Measurements from ENCODE around the gene VSTM4. TPM values are rescaled to one million over a fixed set of nuclear protein-coding genes. Genes with fewer than 3 reads are reported as not detected.

The VSTM4 gene
- polyA plus RNA-seq, 1 of the 3 experiments (the other 2 are of a cell fraction): 0.39 TPM

- no peak overlapping the region for H3K27ac ChIP-seq (ENCODE audit: low read depth in 2 of 2, low read length in 1 of 2)
- H3K4me2 ChIP-seq: no peak overlapping the region
- ChIA-PET POLR2A (no interaction called here), CTCF (interaction anchor here (0.5 to 1.1 kb wide), 2 partner anchors 33 to 36 kb away, joined by 3 read pairs; no protein-coding TSS in a partner anchor)
- DNase-seq: no peak
- TF ChIP-seq RCOR1 (IDR thresholded peaks at IDR 0.05; ENCODE audit: low read length) (no peak), TCF12 (IDR thresholded peaks at IDR 0.05) (no peak)
- TF ChIP-seq, protein P1, sequence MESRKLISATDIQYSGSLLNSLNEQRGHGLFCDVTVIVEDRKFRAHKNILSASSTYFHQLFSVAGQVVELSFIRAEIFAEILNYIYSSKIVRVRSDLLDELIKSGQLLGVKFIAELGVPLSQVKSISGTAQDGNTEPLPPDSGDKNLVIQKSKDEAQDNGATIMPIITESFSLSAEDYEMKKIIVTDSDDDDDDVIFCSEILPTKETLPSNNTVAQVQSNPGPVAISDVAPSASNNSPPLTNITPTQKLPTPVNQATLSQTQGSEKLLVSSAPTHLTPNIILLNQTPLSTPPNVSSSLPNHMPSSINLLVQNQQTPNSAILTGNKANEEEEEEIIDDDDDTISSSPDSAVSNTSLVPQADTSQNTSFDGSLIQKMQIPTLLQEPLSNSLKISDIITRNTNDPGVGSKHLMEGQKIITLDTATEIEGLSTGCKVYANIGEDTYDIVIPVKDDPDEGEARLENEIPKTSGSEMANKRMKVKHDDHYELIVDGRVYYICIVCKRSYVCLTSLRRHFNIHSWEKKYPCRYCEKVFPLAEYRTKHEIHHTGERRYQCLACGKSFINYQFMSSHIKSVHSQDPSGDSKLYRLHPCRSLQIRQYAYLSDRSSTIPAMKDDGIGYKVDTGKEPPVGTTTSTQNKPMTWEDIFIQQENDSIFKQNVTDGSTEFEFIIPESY (IDR thresholded peaks at IDR 0.05; ENCODE audit: borderline replicate concordance, low read depth): no peak
- H3K4me1 ChIP-seq (ENCODE audit: control insufficient read depth in 1 of 2, insufficient read depth in 2 of 2, low read depth in 1 of 2, low read length in 1 of 2): no peaks in the 10 kb centered on the region; a peak in 1 of 4 replicates
- H3F3A ChIP-seq (replicated peaks; ENCODE audit: insufficient read depth): no peaks in the 10 kb centered on the region
- H4K20me1 ChIP-seq (ENCODE audit: insufficient read depth): no peaks in the 10 kb centered on the region
- no peaks in the 10 kb centered on the region for H3K27me3 ChIP-seq (ENCODE audit: insufficient read depth)
- no peak overlapping the region for H2AFZ ChIP-seq (ENCODE audit: low read depth)
- H3K9me3 ChIP-seq: no peaks in the 10 kb centered on the region
- H3K4me3 ChIP-seq (ENCODE audit: low read depth in 2 of 2, low read length in 1 of 2): no peak overlapping the region
- no peak overlapping the region for H3K9ac ChIP-seq
- no peaks in the 10 kb centered on the region for H3K9me2 ChIP-seq
- H3K36me3 ChIP-seq (replicated peaks in 1 of 2; ENCODE audit: control insufficient read depth in 1 of 2, insufficient read depth in 2 of 2, low read length in 1 of 2): no peaks in the 10 kb centered on the region
- whole genome bisulfite sequencing (ENCODE audit: low lambda C conversion rate): 55% methylated on average over 4 of the region's 11 CpGs
- H3K79me2 ChIP-seq (ENCODE audit: insufficient read depth): no peaks in the 10 kb centered on the region
Observed at GRCh38 chr10:49047128-49047639, 68.1 kb downstream of the VSTM4 start.

- DNase-seq: no peak
- H3K4me1 ChIP-seq (ENCODE audit: control insufficient read depth in 1 of 2, insufficient read depth in 2 of 2, low read depth in 1 of 2, low read length in 1 of 2): peaks cover 0 to 2% of the 10 kb centered on the region in 2 experiments; a peak in 1 of 4 replicates
- ChIA-PET POLR2A (no interaction called here), CTCF (no interaction called here)
- H3K36me3 ChIP-seq (replicated peaks in 1 of 2; ENCODE audit: control insufficient read depth in 1 of 2, insufficient read depth in 2 of 2, low read length in 1 of 2): no peaks in the 10 kb centered on the region
- no peak overlapping the region for H3K9ac ChIP-seq
- no peak overlapping the region for H3K4me2 ChIP-seq
- no peak overlapping the region for H3K27ac ChIP-seq (ENCODE audit: low read depth in 2 of 2, low read length in 1 of 2)
- no peak overlapping the region for H2AFZ ChIP-seq (ENCODE audit: low read depth)
- H3F3A ChIP-seq (replicated peaks; ENCODE audit: insufficient read depth): no peaks in the 10 kb centered on the region
- H3K4me3 ChIP-seq (ENCODE audit: low read depth in 2 of 2, low read length in 1 of 2): no peak overlapping the region
- H3K9me3 ChIP-seq: no peaks in the 10 kb centered on the region
- no peaks in the 10 kb centered on the region for H4K20me1 ChIP-seq (ENCODE audit: insufficient read depth)
- H3K79me2 ChIP-seq (ENCODE audit: insufficient read depth): no peaks in the 10 kb centered on the region
- H3K27me3 ChIP-seq (ENCODE audit: insufficient read depth): no peaks in the 10 kb centered on the region
- H3K9me2 ChIP-seq: no peaks in the 10 kb centered on the region
- 22% methylated on average over 5 of the region's 5 CpGs for WGBS (ENCODE audit: low lambda C conversion rate)
- no peak for TF ChIP-seq ELF1 (IDR thresholded peaks at IDR 0.05)
- TF ChIP-seq SMC3 (IDR thresholded peaks at IDR 0.05; ENCODE audit: low read depth, low read length): no peak
- TF ChIP-seq YY1 (IDR thresholded peaks at IDR 0.05; ENCODE audit: low read depth): no peak
- no peak for TF ChIP-seq FOXJ3 (CRISPR knock-in tag; IDR thresholded peaks at IDR 0.05)
- TF ChIP-seq CHD2 (IDR thresholded peaks at IDR 0.05; ENCODE audit: low read length, partially characterized antibody): no peak
- TF ChIP-seq, protein P1 (IDR thresholded peaks at IDR 0.05; ENCODE audit: borderline replicate concordance, low read depth): no peak
- TF ChIP-seq EZH2phosphoT487 (IDR thresholded peaks at IDR 0.05; ENCODE audit: borderline replicate concordance, low read depth): no peak
- no peak for TF ChIP-seq SIN3A (IDR thresholded peaks at IDR 0.05; ENCODE audit: borderline replicate concordance, low read depth, low read length)
- TF ChIP-seq GABPA (IDR thresholded peaks at IDR 0.05; ENCODE audit: low read depth): no peak
- TF ChIP-seq JUND (IDR thresholded peaks at IDR 0.05): no peak
- TF ChIP-seq RXRA (IDR thresholded peaks at IDR 0.05; ENCODE audit: borderline replicate concordance, low read depth): no peak
- TF ChIP-seq EP300 (IDR thresholded peaks at IDR 0.05; ENCODE audit: borderline replicate concordance in 1 of 2, low read depth in 1 of 2, low read length in 1 of 2): no peak
- no peak for TF ChIP-seq MXI1 (IDR thresholded peaks at IDR 0.05; ENCODE audit: low read depth, low read length)
- TF ChIP-seq, protein P2, sequence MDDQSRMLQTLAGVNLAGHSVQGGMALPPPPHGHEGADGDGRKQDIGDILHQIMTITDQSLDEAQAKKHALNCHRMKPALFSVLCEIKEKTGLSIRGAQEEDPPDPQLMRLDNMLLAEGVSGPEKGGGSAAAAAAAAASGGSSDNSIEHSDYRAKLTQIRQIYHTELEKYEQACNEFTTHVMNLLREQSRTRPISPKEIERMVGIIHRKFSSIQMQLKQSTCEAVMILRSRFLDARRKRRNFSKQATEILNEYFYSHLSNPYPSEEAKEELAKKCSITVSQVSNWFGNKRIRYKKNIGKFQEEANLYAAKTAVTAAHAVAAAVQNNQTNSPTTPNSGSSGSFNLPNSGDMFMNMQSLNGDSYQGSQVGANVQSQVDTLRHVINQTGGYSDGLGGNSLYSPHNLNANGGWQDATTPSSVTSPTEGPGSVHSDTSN (IDR thresholded peaks at IDR 0.05): no peak
- TF ChIP-seq GATA2 (CRISPR knock-in tag; IDR thresholded peaks at IDR 0.05): no peak
- no peak for TF ChIP-seq REST (IDR thresholded peaks at IDR 0.05; ENCODE audit: low read depth, low read length)
Observed at GRCh38 chr10:49044293-49045193, 70.8 kb downstream of the VSTM4 start.
